Neural cell (in vitro differentiated cells): ENCODE data around the gene MICAL2. TPM values are rescaled to one million over a fixed set of nuclear protein-coding genes. Genes with fewer than 3 reads are reported as not detected.

Experiments used
- H2AFZ ChIP-seq: fragments of 200-600, 300-800 bp; sonication (generic), shearing (Covaris generic); 2 replicates; pipeline ENCODE4 v1.6.0; 2014; ENCODE audit warnings: low read depth, mild to moderate bottlenecking, antibody characterized with exemption, low read length, moderate library complexity
- H3F3A ChIP-seq: fragments of 200-600 bp; shearing (Covaris generic); 2 replicates; pipeline ENCODE4 v1.6.1; 2016; ENCODE audit warnings: mild to moderate bottlenecking, moderate library complexity, mixed read lengths, antibody characterized with exemption, low read length; ENCODE audit not compliant: insufficient read depth, poor library complexity, severe bottlenecking
- H3K27ac ChIP-seq: fragments of 200-600, 300-800 bp; sonication (generic), shearing (Covaris generic); 2 replicates; pipeline ENCODE4 v1.5.1; 2014; ENCODE audit warnings: mild to moderate bottlenecking, low read length, moderate library complexity
- H3K27me3 ChIP-seq: fragments of 300-800, 200-600 bp; sonication (generic), shearing (Covaris generic); 2 replicates; pipeline ENCODE4 v1.6.0; 2014; ENCODE audit warnings: mild to moderate bottlenecking, low read depth, low read length, moderate library complexity; ENCODE audit not compliant: insufficient read depth
- H3K36me3 ChIP-seq: fragments of 300-800, 200-600 bp; sonication (generic), shearing (Covaris generic); 2 replicates; pipeline ENCODE4 v1.5.1; 2014; ENCODE audit warnings: mild to moderate bottlenecking, antibody characterized with exemption, low read length, moderate library complexity; ENCODE audit not compliant: insufficient read depth
- H3K4me2 ChIP-seq: fragments of 300-800, 200-600 bp; sonication (generic), shearing (Covaris generic); 2 replicates; pipeline ENCODE4 v1.6.0; 2014; ENCODE audit warnings: mild to moderate bottlenecking, low read length
- H3K4me3 ChIP-seq: fragments of 300-800, 200-600 bp; sonication (generic), shearing (Covaris generic); 2 replicates; pipeline ENCODE4 v1.5.1; 2014; ENCODE audit warnings: mild to moderate bottlenecking, low read length, moderate library complexity
- H3K79me2 ChIP-seq: fragments of 200-600 bp; shearing (Covaris generic); replicated peaks from 2 replicates; pipeline ENCODE4 v1.6.0; 2014; ENCODE audit warnings: mild to moderate bottlenecking, low read length, moderate library complexity; ENCODE audit not compliant: insufficient read depth
- H3K9ac ChIP-seq: fragments of 300-800, 200-600 bp; sonication (generic), shearing (Covaris generic); 2 replicates; pipeline ENCODE4 v1.6.1; 2016; ENCODE audit warnings: mild to moderate bottlenecking, low read length, mixed read lengths
- H3K9me2 ChIP-seq: fragments of 200-600 bp; shearing (Covaris generic); 2 replicates; pipeline ENCODE4 v1.6.1; 2016; ENCODE audit warnings: mild to moderate bottlenecking, low read length, mixed read lengths; ENCODE audit not compliant: insufficient read depth
- H3K9me3 ChIP-seq: fragments of 200-600, 300-800 bp; sonication (generic), shearing (Covaris generic); 2 replicates; pipeline ENCODE4 v1.6.1; 2016; ENCODE audit warnings: mild to moderate bottlenecking, mixed run types, low read length, moderate library complexity, mixed read lengths
- H4K20me1 ChIP-seq: fragments of 200-600 bp; shearing (Covaris generic); 2 replicates; pipeline ENCODE4 v1.6.1; 2016; ENCODE audit warnings: mild to moderate bottlenecking, mixed run types; ENCODE audit not compliant: insufficient read depth
- CTCF ChIP-seq: fragments of 450-650 bp; IDR thresholded peaks from 2 replicates; pipeline ENCODE4 v1.5.1; 2014; ENCODE audit warnings: antibody characterized with exemption, mild to moderate bottlenecking, moderate library complexity; ENCODE audit not compliant: poor library complexity, severe bottlenecking
- EP300 ChIP-seq: fragments of 450-650 bp; conservative IDR thresholded peaks from 2 replicates; pipeline ENCODE4 v1.6.1; 2014; ENCODE audit warnings: antibody characterized with exemption, mild to moderate bottlenecking, moderate library complexity; ENCODE audit not compliant: poor library complexity, severe bottlenecking
- EZH2 ChIP-seq: fragments of 200-600, 300-800 bp; shearing (Covaris generic), sonication (generic); IDR thresholded peaks from 2 replicates; pipeline ENCODE4 v1.6.1; 2014; ENCODE audit warnings: antibody characterized with exemption, low read length, borderline replicate concordance, mild to moderate bottlenecking; ENCODE audit not compliant: insufficient read depth, poor library complexity, severe bottlenecking
- MXI1 ChIP-seq: fragments of 450-650 bp; conservative IDR thresholded peaks from 2 replicates; pipeline ENCODE4 v1.6.1; 2014; ENCODE audit warnings: antibody characterized with exemption, mild to moderate bottlenecking; ENCODE audit not compliant: poor library complexity, severe bottlenecking
- POLR2AphosphoS5 ChIP-seq: IDR thresholded peaks from 2 replicates; pipeline ENCODE4 v1.6.1; 2012
- RAD21 ChIP-seq: fragments of 450-650 bp; conservative IDR thresholded peaks from 2 replicates; pipeline ENCODE4 v1.6.1; 2014; ENCODE audit warnings: antibody characterized with exemption, mild to moderate bottlenecking, moderate library complexity
- REST ChIP-seq: IDR thresholded peaks from 2 replicates; pipeline ENCODE4 v1.6.1; 2012; ENCODE audit warnings: borderline replicate concordance
- SMC3 ChIP-seq: fragments of 450-650 bp; conservative IDR thresholded peaks from 2 replicates; pipeline ENCODE4 v1.6.1; 2014; ENCODE audit warnings: antibody characterized with exemption, mild to moderate bottlenecking, moderate library complexity; ENCODE audit not compliant: poor library complexity
- TAF1 ChIP-seq: IDR thresholded peaks from 2 replicates; pipeline ENCODE4 v1.6.1; 2012; ENCODE audit warnings: low read depth
- polyA plus RNA-seq: library from polyadenylated mRNA; depleted of rRNA; stranded (reverse); fragments of >200 nt; gene quantifications from 2 replicates; pipeline ENCODE4 v1.2.3, GENCODE V29; 2014

Gene MICAL2
- polyA plus RNA-seq, 1 donor from 2014 or later, result 2.2 TPM

- peaks cover 6% of the 10 kb centered on the region for H3K27me3 ChIP-seq
- H3K9me2 ChIP-seq, result no peaks in the 10 kb centered on the region
- no peak overlapping the region for H3K4me2 ChIP-seq
- no peak overlapping the region for H3K9ac ChIP-seq
- no peaks in the 10 kb centered on the region for H3K36me3 ChIP-seq
- no peak for TF ChIP-seq CTCF
- no peak for TF ChIP-seq SMC3
- TF ChIP-seq RAD21, result no peak
- TF ChIP-seq MXI1, result no peak
- no peak for TF ChIP-seq REST
- no peak for TF ChIP-seq EZH2
- TF ChIP-seq TAF1, result no peak
- no peak for TF ChIP-seq POLR2AphosphoS5
- no peak for TF ChIP-seq EP300
- H2AFZ ChIP-seq, result no peak overlapping the region
- no peaks in the 10 kb centered on the region for H4K20me1 ChIP-seq
- H3K4me3 ChIP-seq, result no peak overlapping the region
- H3K27ac ChIP-seq, result no peak overlapping the region
- H3F3A ChIP-seq, result no peaks in the 10 kb centered on the region
- no peaks in the 10 kb centered on the region for H3K9me3 ChIP-seq
- H3K79me2 ChIP-seq, result no peaks in the 10 kb centered on the region
Observed at GRCh38 chr11:12117611-12118010, 7.2 kb downstream of the MICAL2 start.

GRCh38 chr11:12118949-12119348, 8.6 kb downstream of the MICAL2 start:
- no peak for TF ChIP-seq EZH2
- TF ChIP-seq RAD21, result no peak
- TF ChIP-seq TAF1, result no peak
- TF ChIP-seq POLR2AphosphoS5, result no peak
- TF ChIP-seq CTCF, result no peak
- TF ChIP-seq REST, result no peak
- TF ChIP-seq EP300, result no peak
- no peak for TF ChIP-seq MXI1
- no peak for TF ChIP-seq SMC3
- no peaks in the 10 kb centered on the region for H3F3A ChIP-seq
- H3K9me3 ChIP-seq, result no peaks in the 10 kb centered on the region
- H2AFZ ChIP-seq, result no peak overlapping the region
- no peaks in the 10 kb centered on the region for H3K36me3 ChIP-seq
- no peaks in the 10 kb centered on the region for H3K9me2 ChIP-seq
- H3K9ac ChIP-seq, result no peak overlapping the region
- H3K27ac ChIP-seq, result no peak overlapping the region
- H3K4me3 ChIP-seq, result no peak overlapping the region
- no peak overlapping the region for H3K4me2 ChIP-seq
- no peaks in the 10 kb centered on the region for H3K79me2 ChIP-seq
- no peaks in the 10 kb centered on the region for H3K27me3 ChIP-seq
- no peaks in the 10 kb centered on the region for H4K20me1 ChIP-seq
